GM18867 (cell line): ENCODE measurements around the gene ATP1A1.
A peak's percentile ranks its signal among the peaks of the same experiment; 100 is the strongest.

Experiments used
- ATAC-seq: cut with Tn5 transposase; IDR thresholded peaks from one replicate; pipeline ENCODE4 v1.9.1; 2021; ENCODE audit warnings: mild to moderate bottlenecking, moderate library complexity; ENCODE audit not compliant: unreplicated experiment

The ATP1A1 gene

GRCh38 chr1:116412480-116412798 is 39.4 kb downstream of the ATP1A1 start:
- ATAC-seq = no peak

- ATAC-seq = no peak
Measured at GRCh38 chr1:116412898-116413297, 39.9 kb downstream of the ATP1A1 start.

- ATAC-seq = no peak
Measured at GRCh38 chr1:116413414-116413813, 40.4 kb downstream of the ATP1A1 start.

GRCh38 chr1:116414364-116414763 is 41.3 kb downstream of the ATP1A1 start:
- no peak for ATAC-seq

DNA sequence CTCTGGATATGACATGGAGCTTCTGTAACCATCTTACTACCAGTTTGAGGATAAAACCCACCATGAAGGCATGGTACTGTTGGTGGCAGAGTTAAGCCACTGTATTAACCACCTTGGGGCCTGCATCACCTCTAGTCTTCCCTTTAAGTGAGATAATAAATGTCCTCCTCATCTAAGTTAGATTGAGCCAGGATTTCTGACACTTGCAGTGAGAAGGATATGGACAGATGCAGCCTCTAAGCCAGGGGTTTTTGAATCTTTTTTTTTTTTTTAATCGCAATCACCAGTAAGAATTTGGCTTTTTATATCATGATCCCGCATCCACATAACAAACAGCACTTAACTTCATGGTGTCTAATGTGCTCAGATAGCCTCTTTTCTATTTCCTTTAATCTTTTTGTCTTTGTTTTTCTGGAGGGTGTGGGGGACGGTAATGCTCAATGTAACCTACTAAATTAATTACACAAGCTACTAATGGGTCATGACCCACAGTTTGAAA is 42.2 kb downstream of the ATP1A1 start:
- no peak for ATAC-seq

GRCh38 chr1:116415699-116416533 is 42.9 kb downstream of the ATP1A1 start:
- no peak for ATAC-seq

DNA sequence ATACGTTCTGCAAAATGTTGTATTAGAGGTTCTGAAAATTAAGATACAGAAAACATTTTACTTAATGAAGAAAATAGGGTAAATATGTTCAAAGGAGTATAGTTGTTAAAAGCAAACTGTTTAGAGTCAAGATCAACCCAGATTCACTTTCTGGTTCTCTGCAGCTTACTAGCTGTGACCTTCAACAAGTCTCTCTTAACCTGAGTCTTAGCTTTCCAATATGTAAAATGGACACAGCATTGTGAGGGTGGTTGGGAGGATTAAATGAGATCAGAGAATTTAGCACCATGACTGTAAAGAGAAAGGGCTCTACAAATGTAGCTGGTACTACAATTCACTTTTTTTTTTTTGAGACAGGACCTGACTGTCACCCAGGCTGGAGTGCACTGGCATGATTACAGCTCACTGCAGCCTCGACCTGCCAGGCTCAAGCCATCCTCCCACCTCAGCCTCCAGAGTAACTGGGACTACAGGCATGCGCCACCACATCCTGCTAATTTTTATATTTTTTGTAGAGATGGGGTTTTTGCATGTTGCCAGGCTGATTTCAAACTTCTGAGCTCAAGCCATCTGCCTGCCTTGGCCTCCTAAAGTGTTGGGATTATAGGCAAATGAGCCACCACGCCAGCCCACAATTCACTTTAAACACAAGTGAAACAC is 43.9 kb downstream of the ATP1A1 start:
- no peak for ATAC-seq

DNA sequence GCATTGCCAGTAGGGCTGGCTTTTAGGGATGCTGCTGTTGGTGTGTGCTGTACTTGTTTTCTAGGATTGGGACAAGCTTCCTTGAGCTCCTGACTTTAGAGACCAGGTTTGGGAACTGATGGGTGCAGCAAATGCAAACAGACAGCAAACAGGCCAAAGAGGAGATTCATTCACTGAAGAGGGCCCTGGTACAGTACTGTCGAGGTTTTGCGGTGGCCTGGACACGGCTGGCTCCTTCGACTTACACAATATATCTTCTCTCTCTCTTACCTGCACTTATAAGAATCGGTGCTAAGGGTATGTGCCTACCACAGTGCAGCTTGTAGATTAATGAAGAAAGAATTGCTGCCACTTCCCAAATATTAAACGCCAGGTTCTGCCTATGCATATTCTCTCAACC is 44.6 kb downstream of the ATP1A1 start:
- no peak for ATAC-seq

DNA sequence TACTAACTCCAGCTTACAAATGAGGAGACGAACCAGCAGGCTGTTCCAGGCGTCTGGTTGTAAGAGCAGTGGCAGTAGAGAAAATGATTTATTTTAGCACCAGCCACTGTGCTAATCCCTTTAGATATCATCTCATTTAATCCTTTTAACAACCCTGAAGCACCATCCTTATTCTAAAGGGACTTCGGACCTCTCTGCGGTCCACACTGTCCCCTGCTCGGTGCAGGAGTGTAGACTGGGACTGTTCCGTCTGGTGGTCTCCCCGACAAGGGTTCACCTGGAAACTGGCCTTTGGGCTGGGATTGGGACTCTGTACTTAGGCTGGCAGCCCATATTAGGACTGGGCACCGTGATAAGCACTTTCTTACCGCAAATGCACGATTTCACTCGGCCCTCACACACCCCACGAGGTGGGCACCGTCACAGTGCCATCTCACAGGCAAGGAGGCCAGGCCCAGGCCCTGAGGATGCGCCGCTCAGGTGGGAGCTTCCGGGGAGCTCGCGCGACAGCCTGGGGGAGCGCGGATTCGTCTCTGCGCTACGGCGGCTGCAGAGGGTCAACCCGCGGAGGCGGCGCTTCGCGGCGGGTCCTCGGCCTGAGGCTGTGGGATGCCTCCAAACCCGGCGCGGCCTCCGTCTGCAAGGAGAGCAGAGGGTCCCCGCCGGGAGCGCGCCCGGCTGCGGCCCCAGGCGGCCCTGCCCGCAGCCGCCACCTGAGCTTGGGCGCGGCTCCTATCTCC is 45.2 kb downstream of the ATP1A1 start:
- peak; percentile 89 for ATAC-seq

- no peak for ATAC-seq
Measured at GRCh38 chr1:116420417-116421200, 47.6 kb downstream of the ATP1A1 start.

- ATAC-seq = no peak
Measured at GRCh38 chr1:116424438-116424837, 51.4 kb downstream of the ATP1A1 start.

DNA sequence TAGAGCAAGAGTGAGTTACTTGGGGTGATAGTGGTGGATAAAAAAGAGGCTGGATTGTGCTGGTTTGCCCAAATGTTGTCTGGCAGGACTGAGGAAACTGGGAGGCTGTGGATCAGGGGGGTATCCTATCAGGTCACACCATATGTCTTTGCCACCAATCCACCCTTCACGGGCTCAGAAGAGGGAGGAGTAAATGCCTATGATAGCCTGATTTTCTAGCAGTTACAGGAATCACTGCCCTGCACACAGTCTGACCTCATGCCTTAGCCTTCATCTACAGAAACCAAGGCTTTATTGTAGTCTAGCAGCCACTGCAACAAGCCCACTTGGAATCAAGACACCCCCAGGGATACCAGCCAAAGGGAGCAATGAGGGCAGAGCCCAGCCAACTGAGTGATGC is 51.8 kb downstream of the ATP1A1 start:
- ATAC-seq = no peak

GRCh38 chr1:116425987-116426386 is 52.9 kb downstream of the ATP1A1 start:
- no peak for ATAC-seq

DNA sequence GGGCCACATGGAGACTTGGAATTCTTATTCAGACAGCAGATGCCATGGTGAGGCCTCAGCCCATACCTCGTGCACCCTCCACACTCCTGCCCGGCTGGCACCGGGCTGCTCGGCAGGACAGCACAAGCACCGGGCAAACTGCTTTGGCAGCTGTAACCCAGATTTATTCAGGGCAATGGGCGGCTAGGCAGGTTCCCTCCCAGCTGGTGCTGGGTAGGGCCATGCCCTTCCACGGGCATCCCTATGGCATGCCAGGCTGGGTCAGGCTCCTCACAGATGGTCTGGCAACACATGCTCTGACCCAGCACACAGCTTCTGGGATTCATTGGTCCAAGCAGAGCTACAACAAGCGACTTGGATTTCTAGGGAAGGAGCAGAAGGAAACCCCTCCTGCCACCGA is 53.4 kb downstream of the ATP1A1 start:
- ATAC-seq = no peak

- no peak for ATAC-seq
Measured at GRCh38 chr1:116428576-116428975, 55.5 kb downstream of the ATP1A1 start.

GRCh38 chr1:116429821-116430374 is 56.9 kb downstream of the ATP1A1 start:
- no peak for ATAC-seq

DNA sequence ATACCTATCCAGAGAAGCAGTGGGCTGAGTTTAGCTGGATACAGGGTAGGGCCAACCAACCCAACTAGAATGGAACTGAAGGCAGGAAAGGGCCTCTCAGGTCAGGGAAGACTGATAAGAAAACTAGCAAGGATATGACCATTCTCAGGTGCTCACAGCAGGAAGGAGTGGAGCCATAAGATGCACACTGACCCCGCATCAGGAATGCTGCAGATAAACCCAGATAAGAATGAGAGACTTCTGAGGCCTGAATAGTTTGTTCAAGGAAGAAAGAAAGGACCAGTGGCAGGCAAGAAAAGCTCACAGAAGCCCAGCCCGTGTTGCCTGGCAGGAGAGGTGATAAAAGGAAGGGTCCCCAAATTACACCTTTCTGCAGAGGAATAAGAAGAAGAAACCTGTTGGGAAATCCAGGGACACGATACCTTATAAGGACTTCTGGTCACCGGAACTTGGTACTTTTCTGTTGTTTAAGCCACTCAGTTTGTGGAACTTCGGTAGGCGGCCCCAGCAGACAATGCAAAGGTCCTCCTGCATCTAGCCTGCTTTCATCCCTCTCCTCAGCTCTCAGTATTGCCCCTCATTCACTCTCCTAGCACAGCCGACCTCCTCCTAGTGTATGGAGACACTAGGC is 58.9 kb downstream of the ATP1A1 start:
- no peak for ATAC-seq

DNA sequence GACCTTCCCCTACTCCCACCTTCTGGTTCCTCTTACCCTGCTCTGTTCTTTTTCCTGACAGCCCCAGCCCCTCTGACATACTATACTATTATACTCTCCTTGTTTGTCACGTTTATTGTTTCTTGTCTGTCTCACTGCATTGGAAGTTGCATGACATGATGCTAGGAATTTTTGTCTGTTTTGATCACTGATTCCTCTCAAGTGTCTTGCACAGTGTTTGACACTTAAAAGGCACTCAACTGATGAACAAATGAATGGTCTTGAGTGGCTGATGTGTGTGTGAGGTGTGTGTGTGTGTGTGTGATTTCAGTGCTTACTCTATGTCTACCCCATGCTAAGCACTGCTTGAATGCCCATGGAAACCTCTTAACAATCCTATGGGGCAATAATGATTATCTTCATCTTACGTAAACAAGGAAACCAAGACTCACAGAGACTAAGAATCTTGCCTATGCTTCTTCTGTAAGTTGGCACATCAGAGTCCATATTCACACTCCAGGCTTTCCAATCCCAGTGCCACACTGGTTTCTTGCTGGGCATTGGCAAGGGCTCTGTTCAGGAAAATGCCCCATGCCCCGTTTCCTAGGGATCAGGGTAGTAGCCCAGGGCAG is 59.7 kb downstream of the ATP1A1 start:
- no peak for ATAC-seq
